Measurements from ENCODE around the gene PFN1. TPM values are rescaled to one million over a fixed set of nuclear protein-coding genes. Genes with fewer than 3 reads are reported as not detected.
A peak's percentile ranks its signal among the peaks of the same experiment; 100 is the strongest.

Gene PFN1
- total and polyA plus RNA-seq, 9 of the 15 experiments (the other 6 are each of a cell fraction or from before 2014, with no cell fraction given): 60.5 to 1,479 (median 456) TPM

- TF ChIP-seq NCOA4 (IDR thresholded peaks at IDR 0.05; ENCODE audit: partially characterized antibody): no peak
- peak; percentile 48; the same call in 1 of the 2 replicates for TF ChIP-seq EP400 (IDR thresholded peaks at IDR 0.05)
- no peak for TF ChIP-seq RFX5 (IDR thresholded peaks at IDR 0.05; ENCODE audit: low read depth, low read length)
- no peak for TF ChIP-seq CBX5 (IDR thresholded peaks at IDR 0.05; ENCODE audit: borderline replicate concordance, low read depth)
- no peak for TF ChIP-seq TFAM (CRISPR knock-in tag; conservative IDR thresholded peaks at IDR 0.05)
- TF ChIP-seq FUS (optimal IDR thresholded peaks at IDR 0.05; ENCODE audit: low read depth, low read length): peak; percentile 48
- no peak for TF ChIP-seq SRSF9 (IDR thresholded peaks at IDR 0.05; ENCODE audit: borderline replicate concordance, low read depth, low read length)
- TF ChIP-seq SMARCE1 (IDR thresholded peaks at IDR 0.05): peak; percentile 46; the same call in 1 of the 2 replicates
- no peak for TF ChIP-seq HMG20B (CRISPR knock-in tag; IDR thresholded peaks at IDR 0.05)
- TF ChIP-seq HMGN3 (IDR thresholded peaks at IDR 0.05; ENCODE audit: borderline replicate concordance, extremely low read depth, insufficient read length, low read depth, low read length): peak; percentile 25
- TF ChIP-seq HBP1 (CRISPR knock-in tag; IDR thresholded peaks at IDR 0.05): no peak
- TF ChIP-seq CHCHD3 (CRISPR knock-in tag; IDR thresholded peaks at IDR 0.05): no peak
- TF ChIP-seq ZBTB33 (CRISPR knock-in tag; IDR thresholded peaks at IDR 0.05): no peak
- TF ChIP-seq ZNF77 (CRISPR knock-in tag; IDR thresholded peaks at IDR 0.05): no peak
- no peak for TF ChIP-seq ZNF124 (CRISPR knock-in tag; IDR thresholded peaks at IDR 0.05)
- TF ChIP-seq MAFK (IDR thresholded peaks at IDR 0.05; ENCODE audit: low read length): no peak
- TF ChIP-seq TEAD4 (IDR thresholded peaks at IDR 0.05; ENCODE audit: low read length): no peak
- no peak for TF ChIP-seq TEAD4 (CRISPR knock-in tag; IDR thresholded peaks at IDR 0.05; ENCODE audit: borderline replicate concordance)
- no peak for TF ChIP-seq NCOR1 (IDR thresholded peaks at IDR 0.05)
- no peak for TF ChIP-seq KAT7 (CRISPR knock-in tag; IDR thresholded peaks at IDR 0.05; ENCODE audit: borderline replicate concordance)
- TF ChIP-seq SPI1 (IDR thresholded peaks at IDR 0.05; ENCODE audit: borderline replicate concordance, low read depth, low read length): no peak
- TF ChIP-seq TCF7 (IDR thresholded peaks at IDR 0.05; ENCODE audit: borderline replicate concordance): no peak
- TF ChIP-seq GMEB1 (CRISPR knock-in tag; IDR thresholded peaks at IDR 0.05): no peak
Observed at GRCh38 chr17:4948166-4948930, at the start of gene PFN1 (continued).
